Measurements from ENCODE around the gene HEATR1. TPM values are rescaled to one million over a fixed set of nuclear protein-coding genes. Genes with fewer than 3 reads are reported as not detected.

HEATR1 gene
- total and polyA plus RNA-seq, 2 donors (not counting 1 experiment from before 2014, with no cell fraction given) = 6.1 to 50.6 TPM

GRCh38 chr1:236561976-236562375 lies 42.3 kb downstream of the HEATR1 start:
- CTCF ChIA-PET = no interaction called here
- H3K27ac Mint-ChIP-seq = no peak overlapping the region
- H3K4me3 ChIP-seq (ENCODE audit: control extremely low read depth in 1 of 5, extremely low read depth in 1 of 5, insufficient read depth in 1 of 5, low read depth in 2 of 5, low read length in 4 of 5) = no peak overlapping the region
- no peaks in the 10 kb centered on the region for H3K27me3 ChIP-seq (replicated peaks in 1 of 4; ENCODE audit: control extremely low read depth in 1 of 4, control insufficient read depth in 3 of 4, insufficient read depth in 4 of 4, low read length in 3 of 4)
- 92% methylated on average over 2 of the region's 2 CpGs for WGBS (ENCODE audit: insufficient coverage)
- no peaks in the 10 kb centered on the region for H3K4me1 Mint-ChIP-seq
- no peaks in the 10 kb centered on the region for H3K9me3 Mint-ChIP-seq (ENCODE audit: insufficient read depth)
- ATAC-seq (ENCODE audit: low read depth) (no peak), DNase-seq (no peak)
- H3K79me2 ChIP-seq (ENCODE audit: control insufficient read depth, insufficient read depth, low read length) = no peaks in the 10 kb centered on the region
- no peak overlapping the region for H3K4me3 Mint-ChIP-seq
- no peaks in the 10 kb centered on the region for H3K4me1 ChIP-seq (ENCODE audit: control insufficient read depth in 2 of 2, insufficient read depth in 2 of 2, low read length in 2 of 2)
- H3K4me2 ChIP-seq (replicated peaks; ENCODE audit: low read depth, low read length, poor library complexity, severe bottlenecking) = no peak overlapping the region
- intact Hi-C loops (cut with micrococcal nuclease) = no loop called here
- H3K36me3 ChIP-seq (replicated peaks in 1 of 2; ENCODE audit: control extremely low read depth in 1 of 2, control insufficient read depth in 1 of 2, extremely low read depth in 1 of 2, insufficient read depth in 2 of 2, low read length in 1 of 2) = peaks cover 11 to 97% of the 10 kb centered on the region in 2 experiments
- no peaks in the 10 kb centered on the region for H3K9me3 ChIP-seq (ENCODE audit: control extremely low read depth in 1 of 3, control insufficient read depth in 2 of 3, insufficient read depth in 1 of 3, low read length in 2 of 3)
- POLR2A ChIA-PET = no interaction called here
- no peak overlapping the region for H3K27ac ChIP-seq (ENCODE audit: low read length in 2 of 2)
- no peaks in the 10 kb centered on the region for H3K27me3 Mint-ChIP-seq
- H4K20me1 ChIP-seq (ENCODE audit: control insufficient read depth, insufficient read depth, low read length, poor library complexity, severe bottlenecking) = no peaks in the 10 kb centered on the region
- no peak overlapping the region for H3K9ac ChIP-seq (ENCODE audit: low read length)
- TF ChIP-seq CTCF (IDR thresholded peaks at IDR 0.05) (no peak), EZH2 (IDR thresholded peaks at IDR 0.05; ENCODE audit: borderline replicate concordance, insufficient read depth, low read depth, low read length, poor library complexity, severe bottlenecking) (no peak)
- no peak overlapping the region for H2AFZ ChIP-seq (ENCODE audit: insufficient read depth, low read depth, low read length, poor library complexity, severe bottlenecking)

- Mint-ChIP-seq H3K9me3 (ENCODE audit: insufficient read depth) (no peaks in the 10 kb centered on the region), H3K4me3 (no peak overlapping the region), H3K4me1 (no peaks in the 10 kb centered on the region), H3K27ac (no peak overlapping the region), H3K27me3 (no peaks in the 10 kb centered on the region)
- no peak overlapping the region for H2AFZ ChIP-seq (ENCODE audit: insufficient read depth, low read depth, low read length, poor library complexity, severe bottlenecking)
- intact Hi-C loops (cut with micrococcal nuclease) = no loop called here
- ATAC-seq (ENCODE audit: low read depth) (no peak), DNase-seq (no peak)
- H3K9ac ChIP-seq (ENCODE audit: low read length) = no peak overlapping the region
- no peak overlapping the region for H3K27ac ChIP-seq (ENCODE audit: low read length in 2 of 2)
- 98% methylated on average over 5 of the region's 7 CpGs for WGBS (ENCODE audit: insufficient coverage)
- H3K79me2 ChIP-seq (ENCODE audit: control insufficient read depth, insufficient read depth, low read length) = no peaks in the 10 kb centered on the region
- CTCF ChIA-PET = no interaction called here
- peaks cover 5 to 97% of the 10 kb centered on the region in 2 experiments for H3K36me3 ChIP-seq (replicated peaks in 1 of 2; ENCODE audit: control extremely low read depth in 1 of 2, control insufficient read depth in 1 of 2, extremely low read depth in 1 of 2, insufficient read depth in 2 of 2, low read length in 1 of 2)
- POLR2A ChIA-PET = no interaction called here
- H3K4me3 ChIP-seq (ENCODE audit: control extremely low read depth in 1 of 5, extremely low read depth in 1 of 5, insufficient read depth in 1 of 5, low read depth in 2 of 5, low read length in 4 of 5) = no peak overlapping the region
- no peaks in the 10 kb centered on the region for H3K9me3 ChIP-seq (ENCODE audit: control extremely low read depth in 1 of 3, control insufficient read depth in 2 of 3, insufficient read depth in 1 of 3, low read length in 2 of 3)
- no peaks in the 10 kb centered on the region for H4K20me1 ChIP-seq (ENCODE audit: control insufficient read depth, insufficient read depth, low read length, poor library complexity, severe bottlenecking)
- TF ChIP-seq EZH2 (IDR thresholded peaks at IDR 0.05; ENCODE audit: borderline replicate concordance, insufficient read depth, low read depth, low read length, poor library complexity, severe bottlenecking) = no peak
- no peak for TF ChIP-seq CTCF (IDR thresholded peaks at IDR 0.05)
- no peaks in the 10 kb centered on the region for H3K27me3 ChIP-seq (replicated peaks in 1 of 4; ENCODE audit: control extremely low read depth in 1 of 4, control insufficient read depth in 3 of 4, insufficient read depth in 4 of 4, low read length in 3 of 4)
- H3K4me2 ChIP-seq (replicated peaks; ENCODE audit: low read depth, low read length, poor library complexity, severe bottlenecking) = no peak overlapping the region
- H3K4me1 ChIP-seq (ENCODE audit: control insufficient read depth in 2 of 2, insufficient read depth in 2 of 2, low read length in 2 of 2) = no peaks in the 10 kb centered on the region
Measured at GRCh38 chr1:236560213-236560771, 44.0 kb downstream of the HEATR1 start.

All from B cell (primary cell).